H9 (cell line): ENCODE data around the gene CLDND1. TPM values are rescaled to one million over a fixed set of nuclear protein-coding genes. Genes with fewer than 3 reads are reported as not detected.

Source experiments
- DNase-seq: peaks from one replicate; pipeline ENCODE4 v3.0.0-alpha.2; 2017
- H2AFZ ChIP-seq: one replicate; pipeline ENCODE4 v1.6.1; 2013; ENCODE audit warnings: mild to moderate bottlenecking, low read length, control low read depth, moderate library complexity
- H2AK5ac ChIP-seq: 2 replicates; pipeline ENCODE4 v1.6.1; 2013; ENCODE audit warnings: low read length, control low read depth, mixed read lengths; ENCODE audit not compliant: insufficient read length
- H2BK120ac ChIP-seq: one replicate; pipeline ENCODE4 v1.6.1; 2013; ENCODE audit warnings: low read depth, mild to moderate bottlenecking, low read length, control low read depth, inconsistent platforms; ENCODE audit not compliant: poor library complexity, severe bottlenecking
- H2BK12ac ChIP-seq: 2 replicates; pipeline ENCODE4 v1.6.1; 2013; ENCODE audit warnings: low read length, control low read depth, mixed read lengths, low read depth; ENCODE audit not compliant: insufficient read length
- H2BK15ac ChIP-seq: 2 replicates; pipeline ENCODE4 v1.6.1; 2013; ENCODE audit warnings: low read depth, low read length, control low read depth
- H2BK20ac ChIP-seq: one replicate; pipeline ENCODE4 v1.6.1; 2013; ENCODE audit warnings: low read depth, mild to moderate bottlenecking, low read length, control low read depth, inconsistent platforms; ENCODE audit not compliant: poor library complexity, severe bottlenecking
- H2BK5ac ChIP-seq: 2 replicates; pipeline ENCODE4 v1.6.1; 2013; ENCODE audit warnings: low read length, control low read depth, mixed read lengths; ENCODE audit not compliant: insufficient read length
- H3K14ac ChIP-seq: 2 replicates; pipeline ENCODE4 v1.6.1; 2013; ENCODE audit warnings: low read length, control low read depth; ENCODE audit not compliant: insufficient read depth
- H3K18ac ChIP-seq: 2 replicates; pipeline ENCODE4 v1.6.1; 2013; ENCODE audit warnings: low read depth, mild to moderate bottlenecking, mixed read lengths, low read length, control low read depth; ENCODE audit not compliant: insufficient read length
- H3K23ac ChIP-seq: 2 replicates; pipeline ENCODE4 v1.6.1; 2013; ENCODE audit warnings: low read length, control low read depth, mixed read lengths, low read depth; ENCODE audit not compliant: insufficient read length
- H3K23me2 ChIP-seq: 2 replicates; pipeline ENCODE4 v1.6.1; 2013; ENCODE audit warnings: low read depth, mild to moderate bottlenecking, mixed read lengths, low read length, control low read depth; ENCODE audit not compliant: insufficient read length, poor library complexity, severe bottlenecking
- H3K27ac ChIP-seq: 2 replicates; pipeline ENCODE4 v1.5.1; 2013; ENCODE audit warnings: low read length, control low read depth, mixed read lengths, low read depth; ENCODE audit not compliant: insufficient read length
- H3K27me3 ChIP-seq: 2 replicates; pipeline ENCODE4 v1.6.1; 2013; ENCODE audit warnings: low read length, control low read depth, inconsistent platforms; ENCODE audit not compliant: insufficient read depth
- H3K4ac ChIP-seq: 2 replicates; pipeline ENCODE4 v1.6.1; 2013; ENCODE audit warnings: low read depth, mild to moderate bottlenecking, control low read depth, inconsistent platforms, low read length, moderate library complexity
- H3K4me1 ChIP-seq: 2 replicates; pipeline ENCODE4 v1.6.1; 2013; ENCODE audit warnings: low read length, control low read depth, inconsistent platforms; ENCODE audit not compliant: insufficient read depth
- H3K4me2 ChIP-seq: 2 replicates; pipeline ENCODE4 v1.6.1; 2013; ENCODE audit warnings: low read length, control low read depth, mixed read lengths; ENCODE audit not compliant: insufficient read length, insufficient read depth
- H3K56ac ChIP-seq: 2 replicates; pipeline ENCODE4 v1.6.1; 2013; ENCODE audit warnings: low read depth, mild to moderate bottlenecking, mixed read lengths, low read length, control low read depth; ENCODE audit not compliant: insufficient read length
- H3K79me1 ChIP-seq: 2 replicates; pipeline ENCODE4 v1.6.1; 2013; ENCODE audit warnings: low read depth, mild to moderate bottlenecking, moderate library complexity, low read length, control low read depth, inconsistent platforms; ENCODE audit not compliant: insufficient read depth, poor library complexity, severe bottlenecking
- H3K79me2 ChIP-seq: 2 replicates; pipeline ENCODE4 v1.6.1; 2013; ENCODE audit warnings: low read length, control low read depth, inconsistent platforms; ENCODE audit not compliant: insufficient read depth
- H3K9ac ChIP-seq: 2 replicates; pipeline ENCODE4 v1.6.1; 2013; ENCODE audit warnings: low read length, control low read depth, mixed read lengths; ENCODE audit not compliant: insufficient read length; ENCODE audit errors: extremely low read depth
- H3K9me3 ChIP-seq: one replicate; pipeline ENCODE4 v1.6.1; 2013; ENCODE audit warnings: low read depth, low read length, inconsistent platforms; ENCODE audit not compliant: control insufficient read depth
- H3T11ph ChIP-seq: one replicate; pipeline ENCODE4 v1.6.1; 2013; ENCODE audit warnings: mild to moderate bottlenecking, low read length, control low read depth, inconsistent platforms
- H4K20me1 ChIP-seq: one replicate; pipeline ENCODE4 v1.6.1; 2013; ENCODE audit not compliant: control insufficient read depth, insufficient read length, insufficient read depth
- H4K5ac ChIP-seq: 2 replicates; pipeline ENCODE4 v1.6.1; 2013; ENCODE audit warnings: low read depth, mild to moderate bottlenecking, mixed read lengths, low read length, control low read depth; ENCODE audit not compliant: insufficient read length
- H4K8ac ChIP-seq: replicated peaks from 2 replicates; pipeline ENCODE4 v1.6.1; 2013; ENCODE audit warnings: low read length, control low read depth, mixed read lengths, low read depth; ENCODE audit not compliant: insufficient read length
- H4K91ac ChIP-seq: 2 replicates; pipeline ENCODE4 v1.6.1; 2013; ENCODE audit warnings: low read depth, mild to moderate bottlenecking, moderate library complexity, mixed read lengths, low read length, control low read depth; ENCODE audit not compliant: insufficient read length
- H3K27ac Mint-ChIP-seq, 3 experiments: 2 replicates in 2 of 3; 3 replicates in 1 of 3; pipeline ENCODE4 v1.8.0; 2020 to 2021; ENCODE audit warnings: mixed read lengths in 3 of 3, mild to moderate bottlenecking in 1 of 3, moderate library complexity in 1 of 3
- H3K27me3 Mint-ChIP-seq: 2 replicates; pipeline ENCODE4 v1.8.0; 2021; ENCODE audit warnings: low read depth, mild to moderate bottlenecking, moderate library complexity, mixed read lengths
- H3K36me3 Mint-ChIP-seq, 3 experiments: 2 replicates in 2 of 3; 3 replicates in 1 of 3; pipeline ENCODE4 v1.8.0; 2020 to 2021; ENCODE audit warnings: low read depth in 3 of 3, mixed read lengths in 3 of 3; ENCODE audit not compliant: insufficient read depth in 1 of 3
- H3K4me1 Mint-ChIP-seq, 2 experiments: 2 replicates each; pipeline ENCODE4 v1.8.0; 2020; ENCODE audit warnings: mixed read lengths in 2 of 2
- H3K4me3 Mint-ChIP-seq, 2 experiments: 2 replicates in 1 of 2; 3 replicates in 1 of 2; pipeline ENCODE4 v1.8.0; 2020 to 2021; ENCODE audit warnings: mild to moderate bottlenecking in 2 of 2, mixed read lengths in 2 of 2, moderate library complexity in 1 of 2
- H3K9me3 Mint-ChIP-seq, 2 experiments: 2 replicates in 1 of 2; 3 replicates in 1 of 2; pipeline ENCODE4 v1.8.0; 2020; ENCODE audit warnings: mild to moderate bottlenecking in 2 of 2, mixed read lengths in 2 of 2, moderate library complexity in 1 of 2
- WGBS: extraction: QIAGEN DNeasy Blood & Tissue Kit; methylation state at CpG from one replicate; pipeline ENCODE4 v1.1.7; 2013; ENCODE audit warnings: missing lambda C conversion rate, low lambda C conversion rate, mixed read lengths; ENCODE audit not compliant: insufficient read length; ENCODE audit errors: extremely low coverage; 5-methylcytosine and 5-hydroxymethylcytosine counted together
- total RNA-seq: library from RNA; stranded (reverse); gene quantifications from 2 replicates; pipeline ENCODE4 v1.2.1, GENCODE V29; 2021
- TF ChIP-seq, protein P1 (sequence below): fragments of 200-600 bp; sonication (generic); conservative IDR thresholded peaks from 3 replicates; pipeline ENCODE4 v1.8.0; 2021; ENCODE audit warnings: antibody characterized with exemption, mild to moderate bottlenecking

The CLDND1 gene
- total RNA-seq, 1 experiment from 2014 or later: 83.0 TPM

DNA sequence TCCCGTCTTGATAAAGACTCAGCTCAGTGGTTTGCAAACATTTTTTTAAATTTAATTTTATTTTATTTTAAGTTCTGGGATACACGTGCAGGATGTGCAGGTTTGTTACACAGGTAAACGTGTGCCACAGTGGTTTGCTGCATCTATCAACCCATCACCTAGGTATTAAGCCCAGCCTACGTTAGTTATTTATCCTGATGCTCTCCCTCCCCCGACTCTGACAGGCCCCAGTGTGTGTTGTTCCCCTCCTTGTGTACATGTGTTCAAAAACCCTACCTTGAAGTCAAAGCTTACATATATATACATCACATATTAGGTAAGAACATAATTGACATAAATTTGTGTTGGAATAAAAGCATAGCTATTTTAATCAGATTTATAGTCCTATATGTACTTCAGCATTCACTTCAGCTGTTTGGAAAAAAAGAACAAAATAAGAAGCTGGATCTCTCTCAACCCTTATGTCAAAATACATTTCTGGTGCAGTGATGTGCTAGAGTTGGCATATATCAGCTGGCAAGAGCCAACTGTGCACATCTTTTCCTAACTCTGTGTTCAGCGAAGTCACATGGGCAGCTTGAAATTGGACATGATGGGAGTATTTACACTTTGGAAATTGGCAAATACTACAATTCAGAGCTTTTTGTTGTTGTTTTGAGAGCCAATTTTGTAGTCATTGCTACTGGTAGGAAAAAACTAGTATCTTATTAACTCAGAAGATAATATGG is 35.6 kb upstream of the CLDND1 start:
- H3K23ac ChIP-seq: no peak overlapping the region
- H4K8ac ChIP-seq: no peak overlapping the region
- no peaks in the 10 kb centered on the region for H3K4me1 ChIP-seq
- H4K5ac ChIP-seq: no peak overlapping the region
- H2BK15ac ChIP-seq: no peak overlapping the region
- no peaks in the 10 kb centered on the region for H3K36me3 Mint-ChIP-seq
- no peak overlapping the region for H3K4ac ChIP-seq
- H3K4me1 Mint-ChIP-seq: no peaks in the 10 kb centered on the region
- H3K4me2 ChIP-seq: no peak overlapping the region
- H3K4me3 Mint-ChIP-seq: no peak overlapping the region
- no peak overlapping the region for H2AFZ ChIP-seq
- H2BK12ac ChIP-seq: no peak overlapping the region
- H3K79me1 ChIP-seq: no peaks in the 10 kb centered on the region
- DNase-seq: no peak
- no peaks in the 10 kb centered on the region for H3K9me3 ChIP-seq
- no peak overlapping the region; a peak in 1 of 7 replicates for H3K27ac Mint-ChIP-seq
- no peak overlapping the region for H4K91ac ChIP-seq
- TF ChIP-seq, protein P1, sequence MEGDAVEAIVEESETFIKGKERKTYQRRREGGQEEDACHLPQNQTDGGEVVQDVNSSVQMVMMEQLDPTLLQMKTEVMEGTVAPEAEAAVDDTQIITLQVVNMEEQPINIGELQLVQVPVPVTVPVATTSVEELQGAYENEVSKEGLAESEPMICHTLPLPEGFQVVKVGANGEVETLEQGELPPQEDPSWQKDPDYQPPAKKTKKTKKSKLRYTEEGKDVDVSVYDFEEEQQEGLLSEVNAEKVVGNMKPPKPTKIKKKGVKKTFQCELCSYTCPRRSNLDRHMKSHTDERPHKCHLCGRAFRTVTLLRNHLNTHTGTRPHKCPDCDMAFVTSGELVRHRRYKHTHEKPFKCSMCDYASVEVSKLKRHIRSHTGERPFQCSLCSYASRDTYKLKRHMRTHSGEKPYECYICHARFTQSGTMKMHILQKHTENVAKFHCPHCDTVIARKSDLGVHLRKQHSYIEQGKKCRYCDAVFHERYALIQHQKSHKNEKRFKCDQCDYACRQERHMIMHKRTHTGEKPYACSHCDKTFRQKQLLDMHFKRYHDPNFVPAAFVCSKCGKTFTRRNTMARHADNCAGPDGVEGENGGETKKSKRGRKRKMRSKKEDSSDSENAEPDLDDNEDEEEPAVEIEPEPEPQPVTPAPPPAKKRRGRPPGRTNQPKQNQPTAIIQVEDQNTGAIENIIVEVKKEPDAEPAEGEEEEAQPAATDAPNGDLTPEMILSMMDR: no peak
- H3K56ac ChIP-seq: no peak overlapping the region
- no peak overlapping the region for H3K18ac ChIP-seq
- H4K20me1 ChIP-seq: no peaks in the 10 kb centered on the region
- no peak overlapping the region for H3K14ac ChIP-seq
- no peaks in the 10 kb centered on the region for H3K27me3 ChIP-seq
- H3K27me3 Mint-ChIP-seq: no peaks in the 10 kb centered on the region
- H2BK120ac ChIP-seq: no peak overlapping the region
- H3K23me2 ChIP-seq: no peaks in the 10 kb centered on the region
- H2AK5ac ChIP-seq: no peak overlapping the region
- H2BK20ac ChIP-seq: no peak overlapping the region
- H2BK5ac ChIP-seq: no peak overlapping the region
- H3T11ph ChIP-seq: no peak overlapping the region
- no peak overlapping the region for H3K27ac ChIP-seq
- no peaks in the 10 kb centered on the region for H3K79me2 ChIP-seq
- no peak overlapping the region for H3K9ac ChIP-seq
- WGBS: no CpG with 5 or more reads among the region's 6 CpGs
- H3K9me3 Mint-ChIP-seq: no peaks in the 10 kb centered on the region; a peak in 1 of 5 replicates
